ENCODE data around the gene NRF1.

NRF1 gene

DNA sequence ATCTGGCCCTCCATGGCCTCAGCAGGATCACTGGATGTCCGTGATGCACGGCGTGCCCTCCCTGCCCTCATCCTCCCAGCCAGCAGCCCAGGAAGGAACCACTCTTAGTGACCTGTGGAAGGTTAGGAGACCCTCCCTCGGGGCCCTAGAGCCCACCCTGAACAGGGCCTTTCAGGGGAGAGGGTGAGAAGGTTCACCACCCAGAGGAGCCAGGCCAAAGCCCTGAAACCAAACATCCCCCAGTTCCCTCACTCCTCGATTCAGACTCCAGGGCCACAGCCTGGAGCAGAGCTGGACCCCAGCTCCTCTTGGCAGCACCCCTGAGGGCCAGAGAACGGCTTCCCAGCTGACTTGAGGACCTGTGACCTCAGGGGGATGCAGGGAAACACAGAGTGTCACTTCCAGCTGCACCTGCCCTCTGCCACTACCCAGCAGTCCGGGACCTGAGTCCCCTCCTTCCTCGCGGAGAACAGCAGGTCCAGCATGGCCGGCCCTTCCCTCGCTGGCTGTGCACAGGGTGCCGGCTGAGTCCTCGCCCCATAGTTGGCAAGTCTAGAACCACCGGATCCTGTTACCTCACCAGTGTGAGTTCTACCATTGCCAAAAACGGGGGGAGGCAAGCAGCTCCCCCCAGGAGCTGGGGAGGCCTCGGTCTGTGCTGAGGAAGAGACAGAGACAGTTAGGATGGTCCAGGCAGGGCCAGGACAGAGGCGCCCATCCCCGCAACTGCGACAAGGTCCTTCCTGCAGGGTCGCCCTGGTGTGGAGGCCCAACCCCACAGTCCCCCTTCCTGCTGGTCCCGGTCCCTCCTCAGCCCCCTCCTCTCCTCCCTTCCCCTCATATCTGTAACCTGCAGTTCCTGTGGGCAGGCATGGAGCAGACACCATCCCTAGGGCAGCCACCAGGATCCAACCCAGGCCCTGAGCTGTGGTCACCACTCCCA lies 158.6 kb downstream of the NRF1 start:
- no peak overlapping the region for H3K27ac ChIP-seq
- TF ChIP-seq, protein P1, sequence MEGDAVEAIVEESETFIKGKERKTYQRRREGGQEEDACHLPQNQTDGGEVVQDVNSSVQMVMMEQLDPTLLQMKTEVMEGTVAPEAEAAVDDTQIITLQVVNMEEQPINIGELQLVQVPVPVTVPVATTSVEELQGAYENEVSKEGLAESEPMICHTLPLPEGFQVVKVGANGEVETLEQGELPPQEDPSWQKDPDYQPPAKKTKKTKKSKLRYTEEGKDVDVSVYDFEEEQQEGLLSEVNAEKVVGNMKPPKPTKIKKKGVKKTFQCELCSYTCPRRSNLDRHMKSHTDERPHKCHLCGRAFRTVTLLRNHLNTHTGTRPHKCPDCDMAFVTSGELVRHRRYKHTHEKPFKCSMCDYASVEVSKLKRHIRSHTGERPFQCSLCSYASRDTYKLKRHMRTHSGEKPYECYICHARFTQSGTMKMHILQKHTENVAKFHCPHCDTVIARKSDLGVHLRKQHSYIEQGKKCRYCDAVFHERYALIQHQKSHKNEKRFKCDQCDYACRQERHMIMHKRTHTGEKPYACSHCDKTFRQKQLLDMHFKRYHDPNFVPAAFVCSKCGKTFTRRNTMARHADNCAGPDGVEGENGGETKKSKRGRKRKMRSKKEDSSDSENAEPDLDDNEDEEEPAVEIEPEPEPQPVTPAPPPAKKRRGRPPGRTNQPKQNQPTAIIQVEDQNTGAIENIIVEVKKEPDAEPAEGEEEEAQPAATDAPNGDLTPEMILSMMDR (conservative IDR thresholded peaks at IDR 0.05) = no peak

DNA sequence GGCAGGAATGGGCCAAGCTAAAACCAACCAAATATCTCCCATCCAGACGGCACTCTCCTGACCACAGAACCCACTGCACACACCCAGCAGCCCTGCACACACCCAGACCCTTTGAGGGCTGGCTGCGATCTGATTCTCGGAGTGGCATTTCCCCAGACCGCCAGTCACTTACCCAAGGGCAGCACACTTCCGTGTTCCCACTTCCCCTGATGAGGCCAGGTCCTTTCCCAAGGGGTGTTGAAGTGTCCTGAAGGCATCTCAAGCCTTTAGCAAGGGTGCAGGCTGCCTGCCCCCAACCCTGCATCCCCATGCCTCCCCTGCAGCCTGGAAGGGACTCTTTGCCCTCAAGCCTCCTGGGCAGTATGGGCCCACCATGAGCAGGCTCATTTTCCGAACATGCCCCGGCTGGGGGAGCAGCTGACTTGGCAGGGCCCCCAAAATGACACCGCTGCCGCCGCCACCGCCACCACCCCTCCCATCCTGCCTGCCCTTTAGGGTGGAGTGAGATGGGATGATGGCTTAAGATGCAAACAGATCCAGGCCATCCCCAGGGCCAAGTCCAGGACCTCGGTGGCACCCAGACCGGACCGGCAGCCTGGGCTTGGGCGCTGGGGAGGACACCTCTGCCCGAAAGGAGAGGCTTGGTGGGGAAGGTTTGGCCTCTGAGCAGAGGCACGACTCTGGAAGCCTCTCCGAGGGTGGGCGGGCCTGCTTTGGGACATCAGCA lies 159.8 kb downstream of the NRF1 start:
- no peak overlapping the region for H3K27ac ChIP-seq
- TF ChIP-seq, protein P1 (conservative IDR thresholded peaks at IDR 0.05) = no peak

DNA sequence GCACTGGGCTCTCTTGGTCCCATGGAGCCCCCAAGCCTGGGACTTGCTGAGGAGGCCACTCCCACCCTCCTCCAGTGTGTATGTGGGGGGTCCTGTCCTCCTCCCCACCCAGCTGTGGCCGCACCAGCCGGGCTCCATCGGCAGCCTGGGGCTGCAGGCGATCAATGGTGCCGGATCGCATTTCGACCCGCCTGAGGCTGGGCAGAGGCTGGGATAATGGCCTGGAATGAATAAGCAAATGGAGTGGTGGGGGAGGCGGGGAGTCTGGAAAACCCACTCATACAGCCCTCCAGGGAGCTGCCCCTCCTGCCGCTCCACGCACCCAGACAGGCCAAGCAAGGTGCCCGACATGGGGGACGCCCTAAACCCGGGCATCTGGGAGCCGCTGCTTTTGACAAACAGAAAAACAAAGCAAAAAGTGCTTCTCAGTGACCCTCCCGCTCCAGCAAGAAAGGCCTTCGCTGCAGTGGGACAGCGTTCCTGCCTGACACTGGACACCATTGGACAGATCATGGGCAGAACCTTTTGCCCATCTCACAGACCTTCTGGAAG lies 160.5 kb downstream of the NRF1 start:
- TF ChIP-seq, protein P1 (conservative IDR thresholded peaks at IDR 0.05) = no peak
- H3K27ac ChIP-seq = no peak overlapping the region

DNA sequence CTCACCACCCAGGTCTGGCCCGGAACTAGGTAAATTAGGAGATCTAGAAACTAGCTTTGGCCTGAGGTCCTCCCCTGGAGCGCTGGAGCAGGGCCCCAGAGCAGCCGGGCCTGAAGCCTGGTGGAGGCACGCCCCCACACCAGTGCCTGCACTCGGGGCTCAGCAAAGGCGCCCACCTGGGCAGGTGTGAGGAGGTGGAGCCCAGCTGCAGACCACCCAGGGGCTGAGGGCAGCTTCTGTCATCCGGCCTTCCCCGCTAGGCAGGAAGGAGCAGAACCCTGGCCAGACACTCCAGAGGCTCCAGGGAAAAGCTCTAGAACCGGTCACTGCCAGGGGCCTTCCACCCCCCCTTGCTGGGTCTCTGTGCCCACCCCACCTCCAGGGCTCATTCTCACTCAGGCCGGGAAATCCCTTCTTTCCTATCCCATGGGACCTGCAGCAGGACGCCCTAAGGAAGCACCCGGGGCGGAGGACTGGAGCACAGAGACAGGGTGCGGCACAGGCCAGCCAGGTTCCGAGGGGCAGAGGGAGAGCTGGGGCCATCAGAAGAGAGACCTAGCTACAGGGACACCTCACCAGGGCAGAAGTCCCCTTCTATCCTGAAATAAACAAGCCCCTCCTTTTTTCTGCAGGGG lies 161.2 kb downstream of the NRF1 start:
- H3K27ac ChIP-seq = no peak overlapping the region
- TF ChIP-seq, protein P1 (conservative IDR thresholded peaks at IDR 0.05) = no peak

DNA sequence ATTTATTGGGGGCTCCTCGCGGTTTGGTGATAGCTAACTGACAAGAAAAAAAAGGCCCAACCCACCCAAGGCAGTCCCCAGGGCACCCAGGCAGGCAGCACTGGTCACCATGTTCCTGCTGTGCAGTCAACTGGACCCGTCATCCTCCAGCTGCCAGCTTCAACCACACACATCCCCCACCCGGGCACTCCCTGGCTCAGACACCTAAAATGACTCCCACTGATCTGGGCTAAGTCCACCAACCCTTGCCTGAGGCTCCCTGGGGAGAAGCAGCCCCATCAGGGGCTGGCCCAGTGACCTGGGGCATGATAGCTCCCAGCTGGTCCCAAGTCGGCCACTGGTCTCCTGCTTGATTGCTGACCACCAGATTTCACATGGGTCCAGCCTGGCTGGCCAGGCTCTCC lies 161.8 kb downstream of the NRF1 start:
- H3K27ac ChIP-seq = no peak overlapping the region
- TF ChIP-seq, protein P1 (conservative IDR thresholded peaks at IDR 0.05) = no peak

DNA sequence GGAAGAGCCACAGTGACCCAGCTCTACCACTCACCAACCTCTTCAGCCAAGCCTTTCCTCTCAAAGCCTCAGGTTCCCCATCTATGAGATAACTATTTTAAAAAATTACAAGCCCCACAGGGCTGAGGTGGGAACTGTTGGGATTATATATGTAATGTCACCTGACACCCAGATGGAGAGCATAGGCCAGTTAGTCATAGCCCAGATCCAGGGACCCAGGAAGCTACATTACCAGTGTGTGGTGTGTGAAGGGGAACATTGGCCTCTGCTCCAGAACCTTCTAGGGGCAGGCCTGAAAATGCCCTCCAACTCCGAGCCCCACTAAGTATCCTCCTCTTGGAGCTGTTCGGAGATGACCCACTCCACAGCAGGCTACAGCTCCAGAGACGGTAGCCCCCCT lies 162.4 kb downstream of the NRF1 start:
- H3K27ac ChIP-seq = no peak overlapping the region
- TF ChIP-seq, protein P1 (conservative IDR thresholded peaks at IDR 0.05) = no peak

DNA sequence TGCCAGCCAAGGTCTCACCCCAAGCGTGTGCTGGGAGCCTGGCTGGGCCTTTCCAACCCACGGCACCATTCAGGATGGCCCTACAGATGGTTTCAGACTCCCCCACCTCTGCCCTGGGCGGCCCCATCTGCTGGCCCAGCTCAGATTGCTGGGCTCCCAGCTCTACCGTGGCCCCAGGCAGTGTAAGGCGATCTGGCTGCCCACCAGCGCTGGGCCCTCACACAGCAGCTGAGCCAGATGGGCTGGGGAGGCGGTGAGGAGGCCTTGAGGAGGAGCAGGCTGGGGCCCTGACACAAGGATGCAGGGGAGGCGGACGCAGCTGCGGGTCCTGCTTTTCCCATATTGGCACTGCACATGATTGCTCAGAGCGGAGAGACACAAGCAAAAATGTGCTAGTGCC lies 162.8 kb downstream of the NRF1 start:
- H3K27ac ChIP-seq = no peak overlapping the region

More for the DNA sequence above, 162.8 kb downstream of the NRF1 start:
- TF ChIP-seq, protein P1 (conservative IDR thresholded peaks at IDR 0.05) = no peak

All from VCaP (cell line).